HG03108 (cell line): ENCODE data around the gene SLC35F4.
"Not testable (repeated sequence)": the region's sequence is repeated elsewhere in the genome, so short reads cannot be mapped to it uniquely, and the experiment has no call there.

Experiments used
- ATAC-seq: cut with Tn5 transposase; IDR thresholded peaks from one replicate; pipeline ENCODE4 v1.9.1; 2021; ENCODE audit warnings: moderate library complexity; ENCODE audit not compliant: unreplicated experiment

The SLC35F4 gene

DNA sequence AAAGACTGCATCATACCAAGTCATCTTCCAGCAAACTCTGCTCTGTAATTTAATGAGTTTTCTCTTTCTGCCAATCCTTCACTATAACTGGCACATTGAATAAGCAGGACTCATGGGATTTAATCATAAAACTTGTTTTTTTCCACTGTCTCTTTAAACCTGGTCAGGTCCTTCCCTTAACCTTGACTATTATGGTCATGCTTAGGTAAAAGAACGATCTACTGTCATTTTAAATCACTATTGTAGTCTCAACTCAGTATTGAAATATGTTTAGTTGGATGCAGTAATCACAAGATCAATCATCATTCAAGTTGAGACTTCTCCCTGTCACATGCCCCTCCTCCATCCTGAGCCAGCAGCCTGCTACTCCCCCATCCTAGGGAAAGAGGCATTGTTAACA lies 56.1 kb downstream of the SLC35F4 start:
- no peak for ATAC-seq

DNA sequence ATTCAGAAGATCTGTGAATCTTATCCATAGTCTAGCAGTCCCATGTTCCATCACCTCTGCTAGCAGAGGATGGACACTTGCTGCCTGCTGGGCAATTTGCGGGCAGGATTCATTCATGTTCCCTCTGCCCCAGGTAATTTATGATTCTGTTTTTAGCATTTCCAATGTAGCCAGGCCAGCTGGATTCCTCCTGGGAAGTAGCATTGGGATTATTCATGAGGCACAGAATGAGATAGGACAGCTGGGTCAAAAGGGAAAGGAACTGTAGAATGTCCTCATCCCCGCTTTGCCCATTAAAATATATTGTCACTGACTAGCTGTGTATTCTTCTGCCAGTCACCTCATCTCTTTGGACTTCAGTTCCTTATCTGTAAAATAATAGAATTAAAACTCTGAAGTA lies 68.7 kb downstream of the SLC35F4 start:
- no peak for ATAC-seq

DNA sequence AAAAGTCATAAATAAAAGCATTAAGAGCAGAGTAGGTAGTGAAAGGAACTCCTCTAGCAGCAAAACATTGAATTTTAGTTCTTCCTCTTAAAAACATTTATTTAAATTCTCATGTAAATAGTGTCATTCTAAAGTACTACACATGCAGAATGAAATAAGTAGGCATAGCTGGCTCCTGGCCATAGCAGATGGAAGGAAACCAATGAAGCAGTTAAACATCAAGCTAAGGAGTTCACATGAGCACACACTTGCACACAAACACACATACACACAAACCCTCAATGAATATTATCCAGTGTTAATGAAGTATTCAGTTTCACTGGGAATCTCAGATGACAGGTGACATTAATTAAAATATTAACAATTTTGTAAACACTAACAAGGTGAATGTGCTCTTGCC lies 69.3 kb downstream of the SLC35F4 start:
- no peak for ATAC-seq

DNA sequence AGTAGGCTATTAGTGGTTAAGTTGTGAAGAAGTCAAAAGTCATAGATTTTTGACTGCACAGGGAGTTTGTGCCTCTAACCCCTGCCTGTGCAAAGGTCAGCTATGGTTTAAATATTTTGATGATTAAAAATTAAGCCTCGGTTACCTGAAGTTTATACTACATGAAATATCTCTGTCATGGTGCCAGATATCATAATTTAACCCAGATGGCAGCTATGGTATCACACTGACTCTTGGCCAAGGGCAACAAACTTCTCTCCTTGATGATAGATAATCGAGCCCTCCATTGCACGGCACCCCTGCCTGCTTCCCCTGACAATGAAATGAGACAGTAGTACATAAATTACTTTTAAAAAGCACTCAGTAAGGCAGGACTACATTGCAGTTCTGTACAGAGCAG lies 80.8 kb downstream of the SLC35F4 start:
- no peak for ATAC-seq

DNA sequence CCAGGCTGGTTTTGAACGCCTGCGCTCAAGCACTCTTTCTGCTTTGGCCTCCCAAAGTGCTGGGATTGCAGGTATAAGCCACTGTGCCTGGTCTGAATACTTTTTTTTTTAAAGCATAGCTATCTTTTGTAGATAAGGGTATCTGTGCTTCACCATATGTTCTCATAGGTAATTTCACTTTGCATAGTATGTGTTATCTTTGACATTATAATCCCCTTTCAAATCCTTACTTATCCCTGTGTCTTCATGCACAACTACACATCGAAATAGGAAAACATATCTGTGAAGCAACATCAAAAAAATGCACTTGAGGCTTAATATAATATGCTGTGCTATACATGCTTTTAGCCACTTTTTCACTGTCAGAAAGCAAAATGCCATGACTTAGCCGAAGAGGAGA lies 94.1 kb downstream of the SLC35F4 start:
- ATAC-seq = no peak

DNA sequence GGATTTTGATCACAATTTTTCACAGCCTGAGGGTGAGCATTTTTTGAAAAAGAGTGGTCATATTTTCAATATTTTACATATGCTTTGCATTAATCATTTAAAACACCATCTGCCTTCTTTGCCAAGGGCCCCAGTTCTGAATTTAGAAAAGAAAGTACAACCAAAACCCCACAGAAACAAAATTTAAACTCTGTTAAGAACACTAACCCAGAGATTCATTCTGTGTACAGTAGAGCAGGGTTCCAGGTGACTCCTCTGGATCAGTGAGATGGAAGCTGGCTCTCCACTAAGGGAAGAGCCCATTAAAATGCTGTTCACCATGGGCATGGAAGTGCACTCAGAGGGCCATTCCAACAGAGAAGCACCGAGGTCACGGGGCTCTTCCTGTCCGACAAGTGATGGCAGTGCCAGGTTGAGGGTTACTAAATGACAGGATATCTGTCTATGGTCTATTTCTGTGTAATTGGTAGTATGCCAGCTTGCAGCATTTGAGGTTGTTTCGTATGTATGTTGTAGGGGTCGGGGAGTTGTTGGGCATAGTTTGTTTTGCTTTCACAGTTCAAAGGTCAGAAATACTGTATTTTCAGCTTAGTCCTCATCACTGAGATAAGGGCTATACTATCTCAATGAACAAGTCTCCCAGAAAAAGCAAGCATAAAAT lies 95.9 kb downstream of the SLC35F4 start:
- no peak for ATAC-seq

DNA sequence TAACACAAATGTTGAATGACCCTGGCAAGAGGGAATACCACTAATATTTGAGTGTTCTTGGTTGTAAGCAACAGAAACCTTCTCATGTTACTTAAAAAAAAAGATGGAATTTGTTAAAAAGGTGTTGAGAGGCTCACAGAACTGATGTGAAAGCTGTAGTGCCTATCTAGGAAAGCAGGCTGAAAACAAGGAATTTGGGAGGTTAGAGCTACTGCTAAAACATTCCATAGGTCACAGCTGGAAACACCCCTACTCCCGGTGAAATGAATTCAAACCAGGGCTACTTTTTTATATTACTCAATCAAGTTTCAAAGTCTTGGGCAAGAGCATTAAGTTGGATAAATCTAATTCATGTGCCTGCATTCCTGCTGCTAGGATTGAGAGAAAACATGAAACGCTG lies 104.1 kb downstream of the SLC35F4 start:
- ATAC-seq = no peak

DNA sequence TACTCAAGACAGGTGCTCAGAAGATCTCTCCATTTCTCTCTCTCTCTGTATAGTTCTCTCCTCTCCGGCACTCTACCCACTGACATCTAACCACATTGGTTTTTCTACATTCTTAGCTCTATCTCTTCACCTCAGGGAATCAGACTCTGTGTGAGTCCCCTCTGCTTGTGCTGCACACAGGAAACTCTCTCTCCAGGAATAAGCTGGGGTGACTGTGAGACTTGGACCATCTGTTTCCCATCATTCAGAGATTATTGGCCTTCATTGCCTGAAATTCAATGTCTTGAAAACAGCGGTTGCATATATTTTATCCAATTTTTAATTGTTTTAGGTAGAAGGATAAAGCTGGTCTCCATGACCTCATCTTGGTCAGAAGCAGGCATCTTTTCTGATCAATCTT lies 105.0 kb downstream of the SLC35F4 start:
- ATAC-seq = no peak

DNA sequence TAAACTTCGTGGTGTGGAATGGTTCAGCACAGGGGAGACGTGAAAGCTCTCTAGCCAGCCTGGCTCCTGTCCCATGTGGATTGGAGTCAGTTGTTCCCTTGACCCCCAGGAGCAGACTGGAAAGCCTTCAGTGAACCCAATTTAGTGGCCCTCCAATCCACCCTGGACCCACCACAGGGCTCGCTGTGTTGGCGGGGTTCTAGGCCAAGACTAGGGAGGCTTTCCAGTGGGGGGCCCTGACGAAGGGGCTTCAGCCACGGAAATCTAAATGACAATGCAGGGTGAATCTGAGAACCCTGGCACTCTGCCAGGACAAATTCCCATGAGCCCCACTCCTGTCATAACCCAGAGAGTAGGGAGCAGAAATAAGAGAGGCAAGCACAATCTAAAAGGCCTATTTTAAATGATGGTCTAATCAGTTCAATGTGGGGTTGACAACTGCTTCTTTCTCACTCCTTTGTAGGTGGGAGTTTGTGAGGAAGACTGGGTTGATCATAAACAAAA lies 110.8 kb downstream of the SLC35F4 start:
- no peak for ATAC-seq

DNA sequence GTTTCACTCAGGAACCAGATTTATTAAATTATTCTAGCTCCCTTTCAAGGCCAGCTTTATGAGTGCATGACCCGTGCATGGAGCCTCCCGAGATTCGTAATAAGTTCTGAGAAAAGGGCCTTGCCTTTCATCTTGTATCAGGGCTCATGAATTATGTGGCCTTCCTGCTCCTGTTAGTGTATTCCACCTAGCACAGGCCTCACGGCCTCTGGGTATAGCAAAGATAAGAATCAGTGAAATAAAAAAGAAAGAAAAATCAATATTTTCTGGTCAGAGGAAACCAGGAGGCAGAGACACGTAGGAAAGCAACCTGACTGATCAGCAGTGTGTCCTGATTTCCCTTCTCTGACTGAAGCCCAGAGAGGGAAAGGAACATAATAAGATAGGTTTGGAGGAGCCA lies 111.4 kb downstream of the SLC35F4 start:
- no peak for ATAC-seq

DNA sequence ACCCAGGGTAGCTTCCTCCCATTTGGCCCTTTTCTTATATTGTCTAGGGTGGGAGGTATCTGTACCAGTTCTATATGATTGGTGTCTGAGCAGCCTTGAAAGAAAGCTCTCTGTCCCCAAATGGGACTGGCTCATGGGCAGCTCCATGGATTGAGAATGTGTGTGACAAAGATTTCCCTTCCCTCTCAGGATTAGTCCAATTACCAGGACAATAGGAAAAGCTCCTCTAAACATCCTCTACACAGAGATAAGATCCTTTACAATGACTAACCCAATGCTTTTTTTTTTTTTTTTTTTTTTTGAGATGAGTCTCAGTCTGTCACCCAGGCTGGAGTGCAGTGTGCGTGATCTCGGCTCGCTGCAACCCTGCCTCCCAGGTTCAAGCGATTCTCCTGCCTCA lies 112.1 kb downstream of the SLC35F4 start:
- no peak for ATAC-seq

DNA sequence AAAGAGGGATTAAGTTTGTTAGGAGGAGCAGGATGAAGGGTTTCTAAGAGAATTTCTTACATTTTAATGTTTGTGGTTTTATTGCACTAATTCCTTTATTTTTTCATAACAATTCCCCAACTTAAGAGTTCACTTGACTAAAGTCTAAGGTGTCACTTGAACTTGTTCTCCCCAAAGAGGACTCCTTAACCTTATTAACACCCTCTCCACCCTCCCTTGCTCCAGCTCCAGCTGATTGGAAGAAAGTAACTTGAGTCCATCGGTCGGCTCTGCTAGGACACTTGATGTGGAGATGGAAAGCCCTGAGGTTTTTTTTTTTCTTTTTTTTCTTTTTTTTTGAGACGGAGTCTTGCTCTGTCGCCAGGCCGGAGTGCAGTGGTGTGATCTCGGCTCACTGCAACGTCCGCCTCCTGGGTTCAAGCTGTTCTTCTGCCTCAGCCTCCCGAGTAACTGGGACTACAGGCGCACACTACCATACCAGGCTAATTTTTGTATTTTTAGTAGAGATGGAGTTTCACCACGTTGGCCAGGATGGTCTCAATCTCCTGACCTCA lies 113.7 kb downstream of the SLC35F4 start:
- not testable (repeated sequence) for ATAC-seq

DNA sequence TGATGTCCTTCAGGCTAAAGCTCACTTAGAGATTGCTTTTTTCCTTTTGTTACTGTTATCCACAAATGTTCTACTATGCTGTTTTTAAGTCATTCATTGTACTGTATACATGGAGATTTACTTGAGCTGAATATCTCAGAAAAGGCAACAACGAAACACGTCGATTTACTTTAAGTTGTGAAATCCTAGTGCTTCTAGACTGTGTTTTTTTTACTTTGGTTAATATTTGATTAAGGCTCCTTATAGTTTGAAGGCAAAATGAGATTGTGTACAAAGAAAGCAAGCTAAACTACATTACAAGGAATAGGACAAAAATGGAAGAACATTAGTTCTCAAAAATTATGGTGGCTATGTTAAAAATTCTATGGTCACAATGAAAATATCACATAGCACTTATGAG lies 114.5 kb downstream of the SLC35F4 start:
- ATAC-seq = no peak

DNA sequence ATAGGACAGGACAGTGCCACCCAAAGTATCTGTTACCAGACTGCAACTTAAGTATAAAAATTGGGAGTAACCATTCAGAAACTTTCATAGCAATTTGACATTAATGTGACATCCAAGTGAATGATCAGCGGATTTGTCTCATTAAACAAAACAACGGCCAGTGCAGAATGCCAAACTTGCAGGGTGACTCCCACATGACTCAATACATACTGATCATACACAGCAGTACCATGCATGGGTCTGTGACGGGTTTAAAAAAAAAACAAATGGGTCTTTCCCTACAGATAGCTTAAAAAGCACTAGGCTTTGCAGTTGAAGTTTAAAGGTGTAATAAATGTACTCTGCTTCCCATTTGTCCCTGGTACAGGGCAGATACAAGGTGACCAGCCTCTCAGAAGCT lies 116.6 kb downstream of the SLC35F4 start:
- ATAC-seq = no peak

DNA sequence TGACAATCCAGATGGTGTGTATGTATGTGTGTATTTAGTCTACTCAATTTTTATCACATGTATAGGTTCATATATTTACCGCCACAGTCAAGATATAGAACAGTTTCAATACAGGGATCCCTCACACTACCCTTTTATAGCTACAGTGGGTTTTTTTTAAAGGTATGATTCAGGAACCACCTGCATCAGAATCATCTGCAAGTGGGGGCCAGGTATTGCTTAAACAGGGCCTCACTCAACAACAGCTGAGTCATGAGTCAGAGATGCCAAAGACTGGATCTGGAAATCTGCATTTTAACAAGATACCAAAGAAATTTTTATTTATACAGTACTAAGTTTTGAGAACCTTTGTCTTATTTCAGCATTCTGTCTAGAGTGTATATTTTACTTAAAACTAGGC lies 117.6 kb downstream of the SLC35F4 start:
- no peak for ATAC-seq

DNA sequence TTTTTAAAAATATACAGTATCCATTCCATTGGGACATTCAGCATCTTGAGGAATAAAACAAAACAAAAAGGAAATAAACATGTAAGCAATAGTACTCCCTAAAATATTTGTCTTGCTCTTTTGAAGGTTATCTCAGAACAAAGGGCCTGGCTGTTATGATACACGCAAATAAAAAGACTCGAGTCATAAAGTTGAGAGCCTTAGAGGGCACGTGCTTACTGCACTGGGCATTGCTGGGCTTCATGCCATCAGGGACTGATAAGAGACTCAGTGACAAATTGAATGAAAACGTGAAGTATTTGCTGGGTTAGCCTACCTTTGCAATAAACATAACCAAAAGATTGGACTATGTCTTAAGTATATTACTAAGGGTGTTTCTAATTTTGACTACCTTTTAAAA lies 118.9 kb downstream of the SLC35F4 start:
- ATAC-seq = no peak

DNA sequence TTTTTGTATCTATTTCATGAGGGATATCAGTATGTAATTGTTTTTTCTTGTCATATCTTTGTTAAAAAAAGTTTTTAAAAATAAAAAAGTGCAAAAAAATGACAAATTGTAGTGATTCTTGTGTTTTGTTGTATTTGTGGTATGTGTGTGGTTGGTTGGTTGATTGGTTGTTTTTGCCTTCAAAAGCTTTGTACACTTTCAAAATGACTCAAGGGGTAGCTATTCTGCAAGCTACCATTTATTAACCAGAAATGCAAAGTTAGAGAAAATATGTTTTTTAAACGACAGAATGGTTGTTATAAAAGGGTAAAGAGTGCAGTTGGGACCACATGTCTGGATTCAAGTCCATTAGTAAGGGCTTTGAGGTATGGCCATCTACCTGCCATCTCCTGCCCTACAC lies 119.3 kb downstream of the SLC35F4 start:
- ATAC-seq = no peak

DNA sequence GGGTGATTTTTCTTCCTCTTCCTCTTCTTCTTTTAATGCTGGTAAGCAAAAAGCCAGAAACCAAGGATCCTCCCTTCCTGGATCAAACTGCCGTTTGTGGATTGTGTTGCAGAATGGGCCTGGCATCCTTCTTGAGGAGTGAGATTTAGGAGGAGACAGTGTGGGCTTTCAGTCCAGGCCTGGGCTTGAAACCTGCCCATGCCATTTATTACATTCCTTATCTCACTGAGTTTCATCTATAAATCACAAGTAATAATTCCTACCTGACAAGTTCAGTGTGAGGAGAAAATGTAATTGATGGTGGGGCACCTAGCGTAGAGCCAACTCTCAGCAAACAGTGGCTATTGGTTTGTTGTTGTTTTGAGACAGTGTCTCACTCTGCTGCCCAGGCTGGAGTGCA lies 126.4 kb downstream of the SLC35F4 start:
- ATAC-seq = no peak

DNA sequence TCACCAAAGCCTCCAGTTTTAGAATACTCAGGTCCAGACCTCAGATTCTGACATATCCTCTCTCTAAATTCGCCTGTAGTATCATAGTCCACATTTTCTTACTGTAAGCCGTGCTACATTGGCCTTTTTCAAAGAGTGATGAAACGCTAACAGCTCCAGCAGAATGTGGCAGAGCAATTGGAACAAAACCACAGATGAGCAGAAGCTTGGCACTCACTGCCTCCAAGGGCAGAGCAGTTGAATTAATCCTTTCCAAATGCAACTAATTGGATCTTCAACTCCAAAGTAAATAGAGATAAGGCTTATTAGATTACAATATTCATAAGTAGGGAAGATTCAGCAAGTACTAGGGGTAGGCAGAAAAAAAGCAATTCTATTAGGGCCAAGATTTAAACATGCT lies 128.3 kb downstream of the SLC35F4 start:
- no peak for ATAC-seq

DNA sequence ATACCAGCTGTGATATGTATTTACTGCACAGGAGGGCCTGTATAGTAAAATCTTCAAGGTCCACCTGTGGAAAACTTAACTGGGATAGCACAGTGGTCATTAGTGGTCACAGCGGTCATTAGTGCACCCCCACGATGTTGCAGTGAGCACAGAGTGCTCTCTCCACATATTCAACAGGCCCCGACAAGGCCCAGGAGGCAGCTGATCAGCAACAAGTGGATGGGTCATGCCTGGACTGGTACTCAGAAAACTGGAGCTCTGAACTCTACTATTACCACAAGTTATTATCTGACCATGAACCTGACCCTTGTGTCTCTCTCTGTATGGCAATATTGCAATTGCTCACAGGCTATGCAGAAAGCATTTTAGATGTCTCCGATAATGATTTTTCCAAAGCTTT lies 129.5 kb downstream of the SLC35F4 start:
- no peak for ATAC-seq

DNA sequence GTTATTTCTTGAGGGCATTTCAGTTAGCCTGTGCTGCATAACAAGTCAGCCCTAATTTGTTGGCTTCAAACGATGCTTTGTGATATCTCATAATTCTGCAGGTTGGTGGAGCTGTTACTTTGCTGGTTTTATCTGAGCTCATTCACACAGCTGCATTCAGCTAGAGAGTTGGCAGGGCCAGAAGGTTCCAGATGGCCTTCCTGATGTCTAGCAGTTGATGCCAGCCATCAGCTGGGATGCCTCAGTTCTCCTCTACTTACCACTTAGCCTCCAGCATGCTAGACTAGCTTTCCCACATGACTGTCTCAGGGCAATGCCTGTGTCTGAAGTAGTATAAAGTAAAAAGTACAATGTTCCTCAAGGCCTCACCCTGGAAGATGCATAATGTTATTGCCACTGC lies 130.6 kb downstream of the SLC35F4 start:
- no peak for ATAC-seq

DNA sequence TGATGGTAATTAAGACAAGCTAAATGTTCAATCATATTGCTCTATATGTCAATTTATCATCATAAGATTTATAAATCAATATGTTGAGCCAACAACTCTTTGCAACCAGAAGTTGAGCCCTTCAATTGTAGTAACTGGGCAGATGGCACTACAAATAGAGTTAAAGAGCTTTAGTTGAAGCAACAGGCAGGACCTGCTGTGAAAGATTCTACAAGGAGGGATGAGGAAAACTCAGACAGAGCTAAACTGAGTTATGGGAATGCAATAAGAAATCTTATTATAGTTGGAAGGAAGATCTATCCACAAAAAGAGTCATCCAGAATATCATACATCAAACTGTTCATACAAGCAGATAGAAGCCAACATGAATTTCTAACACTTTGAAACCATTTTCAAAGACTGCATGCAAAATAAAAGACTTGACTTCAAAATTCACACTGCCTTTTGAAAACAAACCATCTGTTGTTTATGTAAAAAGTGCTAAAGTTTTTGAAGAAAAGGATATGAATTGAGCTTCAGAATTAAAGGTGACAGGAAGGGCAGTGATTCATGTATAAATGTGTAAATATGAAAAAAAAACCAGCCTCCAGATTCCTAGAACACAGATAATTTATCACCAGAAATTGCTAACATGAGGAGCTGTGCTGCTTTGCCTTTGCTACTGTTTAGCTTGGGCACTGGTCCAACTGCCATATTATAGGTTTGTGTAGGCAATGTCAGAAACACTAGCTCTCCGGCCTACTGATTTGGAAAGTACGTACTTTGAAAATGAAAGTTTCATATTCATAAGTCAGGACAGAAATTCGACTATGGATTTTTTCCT lies 133.2 kb downstream of the SLC35F4 start:
- ATAC-seq = no peak
